Keratinocyte (primary cell): ENCODE data around the gene NEUROD1. TPM values are rescaled to one million over a fixed set of nuclear protein-coding genes. Genes with fewer than 3 reads are reported as not detected.

Source experiments
- DNase-seq: peaks from one replicate; pipeline ENCODE4 v3.0.0-alpha.2; 2011; ENCODE audit warnings: low read depth, missing footprints, low spot score
- FAIRE-seq: peaks from 2 replicates; lab custom pipeline; 2011; peaks lifted over from hg19 to GRCh38; lab: Jason Lieb, UNC
- H2AFZ ChIP-seq: 2 replicates; pipeline ENCODE4 v1.6.0; 2012; ENCODE audit warnings: low read length, control low read depth, inconsistent platforms; ENCODE audit not compliant: control insufficient read depth
- H3K27ac ChIP-seq: 2 replicates; pipeline ENCODE4 v1.5.1; 2011; ENCODE audit warnings: low read length; ENCODE audit not compliant: control insufficient read depth, insufficient read depth
- H3K27me3 ChIP-seq: 3 replicates; pipeline ENCODE4 v1.6.0; 2011; ENCODE audit warnings: low read length; ENCODE audit not compliant: control insufficient read depth, insufficient read depth; ENCODE audit errors: extremely low read depth
- H3K36me3 ChIP-seq, 2 experiments: 2 replicates in 1 of 2; 3 replicates in 1 of 2; pipeline ENCODE4 v1.5.1; 2011; ENCODE audit warnings: low read length in 2 of 2, mild to moderate bottlenecking in 1 of 2; ENCODE audit not compliant: control insufficient read depth in 2 of 2, insufficient read depth in 2 of 2; ENCODE audit errors: extremely low read depth in 1 of 2
- H3K4me1 ChIP-seq: 3 replicates; pipeline ENCODE4 v1.5.1; 2011; ENCODE audit warnings: low read length; ENCODE audit not compliant: control insufficient read depth, insufficient read depth; ENCODE audit errors: extremely low read depth
- H3K4me2 ChIP-seq: 3 replicates; pipeline ENCODE4 v1.6.0; 2011; ENCODE audit warnings: low read depth, low read length; ENCODE audit not compliant: control insufficient read depth, insufficient read depth; ENCODE audit errors: extremely low read depth
- H3K4me3 ChIP-seq, 3 experiments: fragments of 200-600 bp in 1 of 3; sonication (generic) in 1 of 3; 2 replicates in 2 of 3; 3 replicates in 1 of 3; pipeline ENCODE4 v1.5.1; 2011 to 2016; ENCODE audit warnings: low read length in 3 of 3, mild to moderate bottlenecking in 3 of 3, control low read depth in 2 of 3, inconsistent platforms in 1 of 3, low read depth in 1 of 3, mixed read lengths in 1 of 3, mixed run types in 1 of 3, moderate library complexity in 1 of 3; ENCODE audit not compliant: control insufficient read depth in 2 of 3, insufficient read depth in 2 of 3; ENCODE audit errors: extremely low read depth in 1 of 3
- H3K79me2 ChIP-seq: 2 replicates; pipeline ENCODE4 v1.6.0; 2012; ENCODE audit warnings: low read length; ENCODE audit not compliant: control insufficient read depth, insufficient read depth
- H3K9ac ChIP-seq: 3 replicates; pipeline ENCODE4 v1.6.0; 2011; ENCODE audit warnings: low read length; ENCODE audit not compliant: control insufficient read depth, insufficient read depth; ENCODE audit errors: extremely low read depth
- H3K9me1 ChIP-seq: 3 replicates; pipeline ENCODE4 v1.6.0; 2011; ENCODE audit warnings: low read length; ENCODE audit not compliant: control insufficient read depth, insufficient read depth; ENCODE audit errors: extremely low read depth
- H3K9me3 ChIP-seq: 2 replicates; pipeline ENCODE4 v1.5.1; 2012; ENCODE audit warnings: low read depth, low read length; ENCODE audit not compliant: control insufficient read depth
- H4K20me1 ChIP-seq: 3 replicates; pipeline ENCODE4 v1.6.0; 2011; ENCODE audit warnings: low read length; ENCODE audit not compliant: control insufficient read depth, insufficient read depth; ENCODE audit errors: extremely low read depth
- EZH2 ChIP-seq: IDR thresholded peaks from one replicate; pipeline ENCODE4 v1.6.1; 2012; ENCODE audit warnings: inconsistent platforms, mild to moderate bottlenecking, low read length, moderate library complexity
- dilution Hi-C: fragments of 300-500 bp; cut with MboI; formaldehyde crosslinking; loops from one replicate; pipeline ENCODE4 v1.7.0; 2020; ENCODE audit warnings: low sequenced_read_pairs; ENCODE audit not compliant: extremely low pct_ligation_motif_present
- polyA plus RNA-seq, 5 experiments: library from polyadenylated mRNA; depleted of rRNA in 3 of 5; stranded (reverse) in 3 of 5; stranded (forward) in 1 of 5; unstranded in 1 of 5; fragments of >200 nt; gene quantifications; 1 replicate in 1 of 5; 2 replicates in 3 of 5; 3 replicates in 1 of 5; pipeline versions ENCODE4 v1.2.1 to v1.2.3, GENCODE V29; 2011 to 2012; ENCODE audit warnings: missing spikeins in 2 of 5, low read depth in 1 of 5, low replicate concordance in 1 of 5
- TF ChIP-seq, protein P1 (sequence below), 3 experiments: IDR thresholded peaks in 1 of 3; conservative IDR thresholded peaks in 1 of 3; optimal IDR thresholded peaks in 1 of 3; 2 replicates in 2 of 3; 3 replicates in 1 of 3; pipeline versions ENCODE3 to v1.5.1; 2011; ENCODE audit warnings: low read length in 3 of 3, mild to moderate bottlenecking in 3 of 3, moderate library complexity in 2 of 3, control low read depth in 1 of 3, inconsistent platforms in 1 of 3; ENCODE audit not compliant: insufficient read depth in 2 of 3; ENCODE audit errors: extremely low read depth in 1 of 3

Gene NEUROD1
- polyA plus RNA-seq, 1 donor (not counting 4 experiments of a cell fraction or from before 2014, with no cell fraction given): not detected

DNA sequence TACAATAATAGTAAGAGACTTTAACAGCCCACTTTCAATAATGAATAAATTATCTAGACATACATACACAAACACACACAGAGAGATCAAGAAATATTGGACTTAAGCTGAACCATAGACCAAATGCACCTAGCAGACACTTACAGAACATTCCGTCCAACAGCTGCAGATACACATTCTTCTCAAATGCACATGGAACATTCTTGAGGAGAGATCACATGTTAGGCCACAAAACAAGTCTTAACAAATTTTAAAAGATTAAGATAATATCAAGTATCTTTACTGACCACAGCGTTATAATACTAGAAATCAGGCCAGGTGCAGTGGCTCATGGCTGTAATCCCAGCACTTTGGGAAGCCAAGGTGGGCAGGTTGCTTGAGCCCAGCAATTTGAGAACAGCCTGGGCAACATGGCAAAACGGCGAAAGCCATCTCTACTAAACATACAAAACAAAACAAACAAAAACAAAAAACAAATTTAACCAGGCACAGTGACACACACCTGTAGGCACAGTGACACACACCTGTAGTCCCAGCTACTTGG, 30.8 kb downstream of the NEUROD1 start:
- H3K79me2 ChIP-seq: no peaks in the 10 kb centered on the region
- DNase-seq (no peak), FAIRE-seq (no peak)
- H3K9me1 ChIP-seq: no peaks in the 10 kb centered on the region
- TF ChIP-seq, protein P1, sequence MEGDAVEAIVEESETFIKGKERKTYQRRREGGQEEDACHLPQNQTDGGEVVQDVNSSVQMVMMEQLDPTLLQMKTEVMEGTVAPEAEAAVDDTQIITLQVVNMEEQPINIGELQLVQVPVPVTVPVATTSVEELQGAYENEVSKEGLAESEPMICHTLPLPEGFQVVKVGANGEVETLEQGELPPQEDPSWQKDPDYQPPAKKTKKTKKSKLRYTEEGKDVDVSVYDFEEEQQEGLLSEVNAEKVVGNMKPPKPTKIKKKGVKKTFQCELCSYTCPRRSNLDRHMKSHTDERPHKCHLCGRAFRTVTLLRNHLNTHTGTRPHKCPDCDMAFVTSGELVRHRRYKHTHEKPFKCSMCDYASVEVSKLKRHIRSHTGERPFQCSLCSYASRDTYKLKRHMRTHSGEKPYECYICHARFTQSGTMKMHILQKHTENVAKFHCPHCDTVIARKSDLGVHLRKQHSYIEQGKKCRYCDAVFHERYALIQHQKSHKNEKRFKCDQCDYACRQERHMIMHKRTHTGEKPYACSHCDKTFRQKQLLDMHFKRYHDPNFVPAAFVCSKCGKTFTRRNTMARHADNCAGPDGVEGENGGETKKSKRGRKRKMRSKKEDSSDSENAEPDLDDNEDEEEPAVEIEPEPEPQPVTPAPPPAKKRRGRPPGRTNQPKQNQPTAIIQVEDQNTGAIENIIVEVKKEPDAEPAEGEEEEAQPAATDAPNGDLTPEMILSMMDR (optimal IDR thresholded peaks at IDR 0.05 in 1 of 3, IDR thresholded peaks at IDR 0.05 in 1 of 3, conservative IDR thresholded peaks at IDR 0.05 in 1 of 3; ENCODE audit: extremely low read depth in 1 of 3, insufficient read depth in 2 of 3, low read length in 3 of 3): no peak
- no peak for TF ChIP-seq EZH2
- no peaks in the 10 kb centered on the region for H3K4me1 ChIP-seq
- H2AFZ ChIP-seq: no peak overlapping the region
- no peaks in the 10 kb centered on the region for H3K36me3 ChIP-seq
- H3K27ac ChIP-seq: no peak overlapping the region
- no peak overlapping the region for H3K9ac ChIP-seq
- no peak overlapping the region for H3K4me2 ChIP-seq
- dilution Hi-C loops: no loop called here
- H3K27me3 ChIP-seq: peaks cover 3% of the 10 kb centered on the region
- no peak overlapping the region for H3K4me3 ChIP-seq
- H4K20me1 ChIP-seq: no peaks in the 10 kb centered on the region
- no peaks in the 10 kb centered on the region for H3K9me3 ChIP-seq

DNA sequence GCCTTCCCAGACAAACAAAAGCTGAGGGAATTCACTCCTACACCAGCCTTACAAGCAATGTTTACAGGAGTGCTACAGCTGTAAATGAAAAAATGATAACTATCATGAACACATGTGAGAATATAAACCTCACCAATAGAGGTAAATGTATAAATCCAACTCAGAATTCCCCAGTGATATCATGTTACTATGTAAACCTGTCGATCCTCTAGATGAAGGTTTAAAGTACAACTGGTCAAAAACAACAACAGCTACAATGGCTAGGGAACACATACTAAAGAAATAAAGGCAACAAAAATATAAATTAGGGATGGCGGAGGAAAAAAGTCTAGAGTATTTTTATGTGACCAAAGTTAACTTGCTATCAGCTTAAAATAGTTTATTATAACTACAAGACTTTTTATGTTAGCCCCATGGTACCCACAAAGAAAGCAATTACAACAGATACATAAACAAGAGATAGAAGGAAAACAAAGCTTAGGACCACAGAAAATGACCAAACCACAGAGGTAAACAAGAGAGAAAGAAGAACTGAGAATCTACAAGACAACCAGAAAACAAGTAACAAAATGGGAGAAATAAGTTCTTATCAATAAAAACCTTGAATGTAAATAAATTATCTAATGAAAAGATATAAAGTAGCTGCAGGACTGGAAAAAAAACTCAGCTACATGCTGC, 31.7 kb downstream of the NEUROD1 start:
- H3K4me1 ChIP-seq: no peaks in the 10 kb centered on the region
- dilution Hi-C loops: no loop called here
- H3K27me3 ChIP-seq: peaks cover 6% of the 10 kb centered on the region
- no peak for TF ChIP-seq EZH2
- TF ChIP-seq, protein P1 (optimal IDR thresholded peaks at IDR 0.05 in 1 of 3, IDR thresholded peaks at IDR 0.05 in 1 of 3, conservative IDR thresholded peaks at IDR 0.05 in 1 of 3; ENCODE audit: extremely low read depth in 1 of 3, insufficient read depth in 2 of 3, low read length in 3 of 3): no peak
- H2AFZ ChIP-seq: no peak overlapping the region
- no peaks in the 10 kb centered on the region for H4K20me1 ChIP-seq
- H3K4me3 ChIP-seq: no peak overlapping the region
- DNase-seq (no peak), FAIRE-seq (no peak)
- H3K9ac ChIP-seq: no peak overlapping the region
- H3K27ac ChIP-seq: no peak overlapping the region
- H3K36me3 ChIP-seq: no peaks in the 10 kb centered on the region
- H3K79me2 ChIP-seq: no peaks in the 10 kb centered on the region
- H3K9me3 ChIP-seq: no peaks in the 10 kb centered on the region
- H3K4me2 ChIP-seq: no peak overlapping the region
- no peaks in the 10 kb centered on the region for H3K9me1 ChIP-seq
